Loucy (cell line): ENCODE results near the gene XPC.
"Not testable (repeated sequence)": the region's sequence is repeated elsewhere in the genome, so short reads cannot be mapped to it uniquely, and the experiment has no call there.

Experiments used
- CTCF ChIP-seq: fragments of 200-600 bp; sonication (generic); conservative IDR thresholded peaks from 2 replicates; pipeline ENCODE4 v1.5.1; 2014; ENCODE audit warnings: mild to moderate bottlenecking, antibody characterized with exemption, low read length
- EZH2phosphoT487 ChIP-seq: fragments of 200-600 bp; IDR thresholded peaks from 2 replicates; pipeline ENCODE4 v1.6.1; 2018; ENCODE audit warnings: antibody characterized with exemption, mild to moderate bottlenecking, moderate library complexity, borderline replicate concordance

- TF ChIP-seq CTCF, EZH2phosphoT487: not testable (repeated sequence)
These were observed 68.6 kb downstream of the XPC start for GRCh38 chr3:14109821-14110220.
